Activated CD4-positive, CD25-positive, alpha-beta regulatory T cell (primary cell): ENCODE results near the gene SEC31A.
A peak's percentile ranks its signal among the peaks of the same experiment; 100 is the strongest.
"Not testable (repeated sequence)": the region's sequence is repeated elsewhere in the genome, so short reads cannot be mapped to it uniquely, and the experiment has no call there.

ENCODE experiments used
- DNase-seq, 4 experiments: peaks; one replicate each; lab custom pipeline; 2025; lab: John Stamatoyannopoulos, UW

The SEC31A gene, protein sequence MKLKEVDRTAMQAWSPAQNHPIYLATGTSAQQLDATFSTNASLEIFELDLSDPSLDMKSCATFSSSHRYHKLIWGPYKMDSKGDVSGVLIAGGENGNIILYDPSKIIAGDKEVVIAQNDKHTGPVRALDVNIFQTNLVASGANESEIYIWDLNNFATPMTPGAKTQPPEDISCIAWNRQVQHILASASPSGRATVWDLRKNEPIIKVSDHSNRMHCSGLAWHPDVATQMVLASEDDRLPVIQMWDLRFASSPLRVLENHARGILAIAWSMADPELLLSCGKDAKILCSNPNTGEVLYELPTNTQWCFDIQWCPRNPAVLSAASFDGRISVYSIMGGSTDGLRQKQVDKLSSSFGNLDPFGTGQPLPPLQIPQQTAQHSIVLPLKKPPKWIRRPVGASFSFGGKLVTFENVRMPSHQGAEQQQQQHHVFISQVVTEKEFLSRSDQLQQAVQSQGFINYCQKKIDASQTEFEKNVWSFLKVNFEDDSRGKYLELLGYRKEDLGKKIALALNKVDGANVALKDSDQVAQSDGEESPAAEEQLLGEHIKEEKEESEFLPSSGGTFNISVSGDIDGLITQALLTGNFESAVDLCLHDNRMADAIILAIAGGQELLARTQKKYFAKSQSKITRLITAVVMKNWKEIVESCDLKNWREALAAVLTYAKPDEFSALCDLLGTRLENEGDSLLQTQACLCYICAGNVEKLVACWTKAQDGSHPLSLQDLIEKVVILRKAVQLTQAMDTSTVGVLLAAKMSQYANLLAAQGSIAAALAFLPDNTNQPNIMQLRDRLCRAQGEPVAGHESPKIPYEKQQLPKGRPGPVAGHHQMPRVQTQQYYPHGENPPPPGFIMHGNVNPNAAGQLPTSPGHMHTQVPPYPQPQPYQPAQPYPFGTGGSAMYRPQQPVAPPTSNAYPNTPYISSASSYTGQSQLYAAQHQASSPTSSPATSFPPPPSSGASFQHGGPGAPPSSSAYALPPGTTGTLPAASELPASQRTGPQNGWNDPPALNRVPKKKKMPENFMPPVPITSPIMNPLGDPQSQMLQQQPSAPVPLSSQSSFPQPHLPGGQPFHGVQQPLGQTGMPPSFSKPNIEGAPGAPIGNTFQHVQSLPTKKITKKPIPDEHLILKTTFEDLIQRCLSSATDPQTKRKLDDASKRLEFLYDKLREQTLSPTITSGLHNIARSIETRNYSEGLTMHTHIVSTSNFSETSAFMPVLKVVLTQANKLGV

GRCh38 chr4:82890901-82891706 is at the start of gene SEC31A:
TSS of gene SEC31A (minus strand) at chr4:82891153. CDS start at chr4:82881936, 9,217 bp downstream.
- peak; percentile 88 to 95 (median 92) for DNase-seq

GRCh38 chr4:82939414-82939813 is 48.5 kb upstream of the SEC31A start:
- no peak for DNase-seq

- DNase-seq: no peak
These were observed 43.5 kb upstream of the SEC31A start for GRCh38 chr4:82934441-82934840.

- DNase-seq: no peak
These were observed 40.1 kb upstream of the SEC31A start for GRCh38 chr4:82930848-82931755.

DNA sequence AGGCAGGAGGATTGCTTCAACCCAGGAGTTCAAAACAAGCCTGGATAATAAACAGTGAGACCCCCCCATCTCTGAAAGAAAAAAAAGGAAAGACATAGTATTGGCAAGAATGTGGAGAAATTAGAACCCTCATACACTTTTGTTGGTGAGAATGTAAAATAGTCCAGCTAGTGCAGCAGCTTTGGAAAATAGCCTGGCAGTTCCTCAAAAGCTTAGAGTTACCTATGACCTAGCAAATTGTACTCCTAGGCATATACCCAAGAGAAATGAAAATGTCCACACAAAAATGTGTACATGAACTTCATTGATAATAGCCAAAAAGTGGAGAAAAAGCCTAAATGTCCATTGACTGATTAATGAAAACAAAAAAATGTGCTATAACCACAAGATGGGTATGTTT is 30.8 kb upstream of the SEC31A start:
- DNase-seq: no peak

DNA sequence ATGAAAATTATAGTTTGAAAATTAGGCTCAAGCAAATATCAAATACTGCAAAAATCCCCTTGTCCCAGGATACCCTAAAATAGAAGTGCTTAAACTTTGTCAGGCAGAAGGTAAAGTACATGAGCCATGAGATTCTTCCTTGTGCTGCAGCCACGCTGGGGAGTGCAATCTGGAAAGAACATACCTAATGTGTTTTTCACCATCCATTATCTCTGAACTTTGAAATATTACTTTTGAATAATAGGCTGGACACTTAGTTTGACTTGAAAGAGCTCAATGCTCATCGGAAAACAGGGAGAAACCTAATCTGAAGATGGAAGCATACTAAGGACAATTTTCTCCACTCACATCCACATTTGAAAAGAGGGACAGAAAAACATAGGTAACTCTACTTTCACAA is 28.4 kb upstream of the SEC31A start:
- DNase-seq: no peak

DNA sequence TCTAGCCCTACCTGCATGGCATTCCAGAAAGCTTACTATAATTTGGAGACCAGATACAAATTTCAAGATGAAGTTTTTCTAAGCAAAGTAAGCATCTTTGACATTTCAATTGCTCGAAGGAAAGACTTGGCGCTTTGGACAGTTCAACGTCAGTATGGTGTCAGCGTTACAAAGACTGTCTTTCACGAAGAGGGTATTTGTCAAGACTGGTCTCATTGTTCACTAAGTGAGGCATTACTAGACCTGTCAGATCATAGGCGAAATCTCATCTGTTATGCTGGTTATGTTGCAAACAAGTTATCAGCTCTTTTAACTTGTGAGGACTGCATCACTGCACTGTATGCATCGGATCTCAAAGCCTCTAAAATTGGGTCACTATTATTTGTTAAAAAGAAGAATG is 27.1 kb upstream of the SEC31A start:
- DNase-seq: no peak

- not testable (repeated sequence) for DNase-seq
These were observed 23.0 kb upstream of the SEC31A start for GRCh38 chr4:82913968-82914367.

- DNase-seq: no peak
These were observed 22.4 kb upstream of the SEC31A start for GRCh38 chr4:82913305-82913704.

DNA sequence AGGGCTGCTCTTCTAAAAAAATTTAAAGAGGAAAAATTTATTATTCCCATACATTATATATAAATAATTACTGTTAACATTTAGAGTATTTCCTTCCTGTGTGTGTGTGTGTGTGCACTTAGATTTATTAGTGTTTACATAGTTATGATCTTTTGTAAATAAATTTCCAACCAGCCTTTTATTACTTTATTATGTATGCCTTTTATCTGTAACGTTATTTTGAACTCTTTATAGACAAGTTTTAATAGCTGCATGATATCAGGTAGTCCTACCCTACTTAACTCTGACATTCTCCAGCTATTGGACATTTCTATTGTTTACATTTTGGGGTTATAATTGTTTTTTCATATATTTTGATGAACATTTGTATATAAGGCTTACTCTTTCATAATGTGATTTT is 18.4 kb upstream of the SEC31A start:
- DNase-seq: no peak

DNA sequence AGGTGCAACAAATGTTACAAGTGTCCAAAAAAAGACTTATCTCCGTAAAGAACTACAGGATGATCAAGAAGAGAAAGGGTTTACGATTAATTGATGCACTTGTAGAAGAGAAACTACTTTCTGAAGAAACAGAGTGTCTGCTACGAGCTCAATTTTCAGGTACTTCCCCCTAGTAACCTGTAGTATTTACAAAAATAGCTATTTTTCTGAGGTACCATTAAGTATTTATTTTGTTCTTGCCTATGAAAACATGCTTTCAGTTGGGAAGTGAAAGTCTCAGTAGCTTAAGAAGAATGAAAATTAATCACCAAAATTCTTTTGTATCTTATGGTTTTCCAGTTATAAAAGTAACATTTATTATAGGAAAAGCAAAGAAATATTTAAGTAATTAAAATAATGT is 15.5 kb upstream of the SEC31A start:
- no peak for DNase-seq

GRCh38 chr4:82905205-82905604 is 14.3 kb upstream of the SEC31A start:
- peak in 2 of 4 experiments; percentile 3 to 15 for DNase-seq

DNA sequence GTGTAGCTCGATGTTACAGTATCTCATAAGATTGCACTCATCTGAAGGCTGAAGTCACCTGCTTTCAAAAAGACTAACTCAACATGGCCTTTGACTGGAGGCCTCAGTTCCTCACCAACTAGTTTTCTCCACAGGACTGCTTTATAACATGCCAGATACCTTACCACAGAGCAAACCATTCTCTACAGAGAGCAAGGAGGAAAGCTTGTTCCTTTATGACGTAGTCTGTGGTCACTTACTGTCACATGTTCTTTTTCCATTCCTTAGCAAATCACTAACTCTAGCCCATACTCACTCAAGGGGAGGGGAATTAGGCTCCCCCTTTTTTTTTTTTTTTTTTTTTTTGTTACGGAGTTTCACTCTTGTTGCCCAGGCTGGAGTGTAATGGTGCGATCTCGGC is 12.8 kb upstream of the SEC31A start:
- no peak for DNase-seq

DNA sequence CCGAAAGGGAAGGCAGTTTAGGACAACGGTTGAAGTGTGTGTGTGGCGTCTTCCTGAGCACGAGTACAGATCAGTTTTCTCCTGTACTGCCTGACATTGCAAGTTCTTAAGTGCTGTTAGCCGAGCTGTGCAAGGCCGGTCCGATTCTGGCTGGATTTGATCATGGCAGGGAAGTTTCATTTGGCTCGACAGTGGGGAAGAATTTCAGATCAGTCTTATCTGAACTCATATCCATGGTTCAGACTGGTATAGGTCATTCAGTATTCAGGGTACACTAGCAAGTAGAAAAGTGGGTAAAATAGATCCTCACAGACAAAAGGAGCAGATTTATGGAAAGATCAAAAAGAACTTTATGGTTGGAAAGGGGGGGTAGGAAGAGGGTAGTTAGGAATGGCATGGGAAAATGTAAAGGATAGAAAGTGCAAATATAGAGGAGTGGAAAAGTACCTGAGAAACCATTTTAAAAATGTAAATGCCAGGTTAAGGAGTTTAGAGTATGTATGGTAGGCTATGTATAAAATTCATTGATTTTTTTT is 10.3 kb upstream of the SEC31A start:
- DNase-seq: no peak

DNA sequence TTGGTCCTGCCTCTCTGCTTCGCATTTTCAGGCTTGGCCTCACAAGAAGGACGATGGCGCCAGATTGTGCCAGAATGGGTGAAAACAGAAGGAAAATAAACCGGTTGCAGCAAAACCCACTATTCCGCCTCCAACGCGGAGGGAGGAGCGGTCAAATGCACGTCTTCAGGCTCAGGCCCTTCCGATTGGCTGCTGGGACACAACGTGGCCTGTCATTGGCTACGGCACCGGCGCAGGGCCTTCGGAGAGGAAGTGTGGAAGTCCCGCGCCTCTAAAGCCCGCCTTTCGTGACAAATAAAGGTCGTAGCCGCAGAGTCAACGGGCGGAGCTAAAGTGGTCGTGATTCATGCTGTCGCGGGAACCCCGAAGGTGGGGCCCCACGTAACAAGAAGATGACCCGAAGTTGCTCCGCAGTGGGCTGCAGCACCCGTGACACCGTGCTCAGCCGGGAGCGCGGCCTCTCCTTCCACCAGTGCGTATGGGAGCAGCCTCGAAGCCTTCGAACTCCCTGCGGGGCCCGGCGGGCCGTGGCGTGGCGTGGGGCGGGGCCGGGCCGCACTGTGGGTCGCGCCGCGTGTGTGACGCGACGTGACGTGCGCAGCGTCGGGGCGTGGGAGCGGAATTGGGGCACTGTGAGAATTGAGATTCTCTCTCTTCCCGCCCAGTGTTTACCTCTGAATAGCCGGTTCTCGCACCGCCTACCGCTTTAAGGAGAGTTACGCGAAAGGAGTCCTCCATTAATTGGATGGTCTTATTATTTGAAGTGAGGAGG is 9.6 kb upstream of the SEC31A start, which contains the start of gene THAP9:
THAP9 (plus strand) TSS at position 325 of the 772 bp plus-strand sequence; CDS start at position 393, 68 bp downstream.
- peak; percentile 88 to 95 (median 93) for DNase-seq

DNA sequence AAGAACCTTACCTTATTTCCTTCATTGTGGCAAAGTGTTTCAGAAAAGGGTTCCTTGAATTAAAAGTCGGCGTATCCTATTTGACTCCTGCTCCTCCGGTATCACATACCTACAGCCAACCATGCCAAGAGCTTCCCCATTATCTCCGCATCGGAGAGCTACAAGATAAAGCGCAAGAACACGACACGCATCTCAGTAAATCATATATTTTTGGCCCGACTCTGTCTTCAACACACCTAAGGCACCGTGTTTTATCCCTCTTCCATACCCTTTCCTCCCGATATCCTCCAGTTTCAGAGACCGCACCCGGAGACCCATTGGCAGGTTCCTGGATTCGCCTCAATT is 9.1 kb upstream of the SEC31A start:
- DNase-seq: no peak

- DNase-seq: no peak
These were observed 8.6 kb upstream of the SEC31A start for GRCh38 chr4:82899374-82900065.
